MCF 10A (cell line): ENCODE measurements around the gene BCR. TPM values are rescaled to one million over a fixed set of nuclear protein-coding genes. Genes with fewer than 3 reads are reported as not detected.
A peak's percentile ranks its signal among the peaks of the same experiment; 100 is the strongest.

Source experiments
- BruUV-seq: library from RNA; stranded (reverse); fragments of 400-500 nt; replicated peaks from 2 replicates; lab custom pipeline; 2021; lab: Mats Ljungman, UMichigan
- CTCF ChIA-PET: fragments of 300-600 bp; sonication (Branson Sonifier 250); formaldehyde crosslinking; extraction: SDS; loops from one replicate; lab custom pipeline; 2021; ENCODE audit warnings: antibody characterized with exemption, inconsistent platforms; lab: Yijun Ruan, JAX
- POLR2A ChIA-PET: fragments of 300-600, 350-650 bp; sonication (Branson Sonifier 250); formaldehyde crosslinking; extraction: SDS; loops from one replicate; lab custom pipeline; 2020; ENCODE audit warnings: antibody characterized with exemption, inconsistent platforms; lab: Yijun Ruan, JAX
- DNase-seq: peaks from one replicate; pipeline ENCODE4 v3.0.0-alpha.2; 2018; ENCODE audit not compliant: unreplicated experiment
- H3K27ac Mint-ChIP-seq: one replicate; pipeline ENCODE4 v1.8.0; 2022; ENCODE audit warnings: mild to moderate bottlenecking, low read depth, mixed read lengths; ENCODE audit not compliant: unreplicated experiment
- H3K27me3 Mint-ChIP-seq: one replicate; pipeline ENCODE4 v1.8.0; 2022; ENCODE audit warnings: mixed read lengths; ENCODE audit not compliant: insufficient read depth, unreplicated experiment
- H3K36me3 Mint-ChIP-seq: one replicate; pipeline ENCODE4 v1.8.0; 2022; ENCODE audit warnings: mild to moderate bottlenecking, moderate library complexity, mixed read lengths; ENCODE audit not compliant: insufficient read depth, unreplicated experiment
- H3K4me1 Mint-ChIP-seq: one replicate; pipeline ENCODE4 v1.8.0; 2022; ENCODE audit warnings: mixed read lengths; ENCODE audit not compliant: insufficient read depth, unreplicated experiment
- H3K4me3 Mint-ChIP-seq: one replicate; pipeline ENCODE4 v1.8.0; 2022; ENCODE audit warnings: mild to moderate bottlenecking, moderate library complexity, mixed read lengths; ENCODE audit not compliant: unreplicated experiment
- H3K9me3 Mint-ChIP-seq: one replicate; pipeline ENCODE4 v1.8.0; 2022; ENCODE audit warnings: mixed read lengths; ENCODE audit not compliant: unreplicated experiment
- intact Hi-C: fragments of 100-400 bp; cut with micrococcal nuclease; formaldehyde crosslinking; loops from 2 replicates; pipeline ENCODE4 v1.14.1; 2022
- total RNA-seq: library from RNA; stranded (reverse); gene quantifications from 2 replicates; pipeline ENCODE4 v1.2.3, GENCODE V29; 2022
- TF ChIP-seq, protein P1 (sequence below): fragments of 200-600 bp; IDR thresholded peaks from one replicate; pipeline ENCODE4 v1.8.0; 2022; ENCODE audit warnings: antibody characterized with exemption, mild to moderate bottlenecking; ENCODE audit not compliant: unreplicated experiment

Gene BCR
- total RNA-seq, 1 experiment from 2014 or later, result 77.9 TPM

DNA sequence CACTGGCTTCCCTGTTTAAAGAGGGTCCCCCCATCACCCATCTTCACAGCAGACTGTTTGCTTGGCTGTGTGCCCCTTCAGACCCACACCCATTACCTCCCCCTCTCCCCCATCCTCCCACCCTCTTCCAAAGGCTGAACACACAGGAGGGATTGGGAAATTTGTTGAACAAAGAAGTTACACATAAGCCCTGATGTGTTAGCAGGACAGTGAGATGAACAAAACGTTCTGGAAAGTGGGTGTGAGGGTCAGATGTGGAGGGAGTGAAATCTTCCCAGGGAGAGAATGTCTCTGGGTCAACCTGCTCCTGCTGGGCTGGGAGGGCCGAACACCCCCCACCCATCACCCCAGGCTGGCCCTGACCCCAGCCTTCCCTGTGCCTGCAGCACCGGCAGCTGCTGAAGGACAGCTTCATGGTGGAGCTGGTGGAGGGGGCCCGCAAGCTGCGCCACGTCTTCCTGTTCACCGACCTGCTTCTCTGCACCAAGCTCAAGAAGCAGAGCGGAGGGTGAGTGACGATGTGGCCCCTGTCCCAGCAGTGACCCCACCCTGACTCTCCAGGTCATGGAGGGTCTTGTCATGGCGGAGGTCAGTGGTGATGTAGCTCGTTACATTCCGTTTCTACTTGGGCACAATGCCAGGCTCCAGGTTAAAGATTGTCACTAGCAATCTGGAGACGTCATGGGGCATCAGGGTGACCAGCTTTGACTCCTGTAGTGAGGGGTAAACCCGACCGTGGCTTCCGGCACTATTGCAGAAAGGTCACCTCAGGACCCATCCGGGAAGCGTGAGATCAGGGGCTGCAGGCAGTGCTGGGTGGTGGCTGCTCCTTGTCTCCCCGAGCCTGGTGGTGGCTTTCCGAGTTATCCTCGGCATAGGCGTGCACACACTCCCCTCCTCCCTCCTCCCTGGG lies 103.5 kb downstream of the BCR start:
- no peak overlapping the region for H3K4me3 Mint-ChIP-seq
- TF ChIP-seq, protein P1, sequence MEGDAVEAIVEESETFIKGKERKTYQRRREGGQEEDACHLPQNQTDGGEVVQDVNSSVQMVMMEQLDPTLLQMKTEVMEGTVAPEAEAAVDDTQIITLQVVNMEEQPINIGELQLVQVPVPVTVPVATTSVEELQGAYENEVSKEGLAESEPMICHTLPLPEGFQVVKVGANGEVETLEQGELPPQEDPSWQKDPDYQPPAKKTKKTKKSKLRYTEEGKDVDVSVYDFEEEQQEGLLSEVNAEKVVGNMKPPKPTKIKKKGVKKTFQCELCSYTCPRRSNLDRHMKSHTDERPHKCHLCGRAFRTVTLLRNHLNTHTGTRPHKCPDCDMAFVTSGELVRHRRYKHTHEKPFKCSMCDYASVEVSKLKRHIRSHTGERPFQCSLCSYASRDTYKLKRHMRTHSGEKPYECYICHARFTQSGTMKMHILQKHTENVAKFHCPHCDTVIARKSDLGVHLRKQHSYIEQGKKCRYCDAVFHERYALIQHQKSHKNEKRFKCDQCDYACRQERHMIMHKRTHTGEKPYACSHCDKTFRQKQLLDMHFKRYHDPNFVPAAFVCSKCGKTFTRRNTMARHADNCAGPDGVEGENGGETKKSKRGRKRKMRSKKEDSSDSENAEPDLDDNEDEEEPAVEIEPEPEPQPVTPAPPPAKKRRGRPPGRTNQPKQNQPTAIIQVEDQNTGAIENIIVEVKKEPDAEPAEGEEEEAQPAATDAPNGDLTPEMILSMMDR, result no peak
- no TSS peak for BruUV-seq
- H3K9me3 Mint-ChIP-seq, result no peaks in the 10 kb centered on the region
- POLR2A ChIA-PET, result no interaction called here
- peak overlapping the region; percentile 19 for H3K27ac Mint-ChIP-seq
- peaks cover 21% of the 10 kb centered on the region for H3K4me1 Mint-ChIP-seq
- H3K36me3 Mint-ChIP-seq, result peaks cover 28% of the 10 kb centered on the region
- DNase-seq, result no peak
- intact Hi-C loops, result no loop called here
- CTCF ChIA-PET, result interaction anchor here (0.7 to 1.4 kb wide), 2 partner anchors 105 to 702 kb away, joined by 3 to 7 read pairs; no protein-coding TSS in a partner anchor
- H3K27me3 Mint-ChIP-seq, result no peaks in the 10 kb centered on the region

GRCh38 chr22:23284504-23285033 lies 104.3 kb downstream of the BCR start:
- Mint-ChIP-seq H3K27ac (no peak overlapping the region), H3K9me3 (no peaks in the 10 kb centered on the region), H3K4me3 (no peak overlapping the region), H3K4me1 (peaks cover 14% of the 10 kb centered on the region), H3K36me3 (peaks cover 35% of the 10 kb centered on the region), H3K27me3 (no peaks in the 10 kb centered on the region)
- no peak for DNase-seq
- intact Hi-C loops, result no loop called here
- CTCF ChIA-PET, result interaction anchor here (0.6 to 1.4 kb wide), 3 partner anchors 106 to 701 kb away, joined by 3 to 7 read pairs (median 3); no protein-coding TSS in a partner anchor
- BruUV-seq, result no TSS peak
- POLR2A ChIA-PET, result interaction anchor here (0.6 kb wide), 1 partner anchor 432 kb away, joined by 4 read pairs; no protein-coding TSS in a partner anchor
- TF ChIP-seq, protein P1, result no peak

GRCh38 chr22:23285236-23285635 lies 104.9 kb downstream of the BCR start:
- TF ChIP-seq, protein P1, result no peak
- Mint-ChIP-seq H3K27me3 (no peaks in the 10 kb centered on the region), H3K9me3 (no peaks in the 10 kb centered on the region), H3K4me1 (peaks cover 16% of the 10 kb centered on the region), H3K36me3 (peaks cover 35% of the 10 kb centered on the region), H3K4me3 (no peak overlapping the region), H3K27ac (no peak overlapping the region)
- ChIA-PET POLR2A (no interaction called here), CTCF (interaction anchor here (0.6 to 1.6 kb wide), 3 partner anchors 104 to 328 kb away, joined by 3 to 4 read pairs (median 3); no protein-coding TSS in a partner anchor)
- intact Hi-C loops, result no loop called here
- DNase-seq, result no peak
- BruUV-seq, result no TSS peak

DNA sequence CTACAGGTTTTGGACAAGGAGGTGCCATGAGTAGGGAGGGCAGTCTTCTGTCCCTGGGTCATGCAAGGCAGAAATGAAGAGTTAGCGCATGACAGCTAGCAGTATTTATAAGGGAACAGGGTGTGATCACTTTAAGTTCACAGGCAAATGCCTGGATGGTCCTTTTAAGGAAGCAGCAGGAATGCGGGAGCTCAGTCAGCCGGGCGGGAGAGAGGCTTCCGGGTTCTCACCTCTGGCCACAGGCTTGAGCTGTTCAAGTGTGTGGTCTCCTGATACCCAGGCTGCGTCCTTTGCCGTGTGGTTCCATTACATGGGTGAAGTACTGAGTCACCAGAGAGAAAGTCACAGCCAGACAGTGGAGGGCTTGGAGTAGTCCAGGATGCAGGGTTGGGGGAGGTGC lies 105.4 kb downstream of the BCR start:
- TF ChIP-seq, protein P1, result no peak
- BruUV-seq, result no TSS peak
- DNase-seq, result no peak
- no peaks in the 10 kb centered on the region for H3K9me3 Mint-ChIP-seq
- no peak overlapping the region for H3K4me3 Mint-ChIP-seq
- H3K36me3 Mint-ChIP-seq, result peaks cover 38% of the 10 kb centered on the region
- no peaks in the 10 kb centered on the region for H3K27me3 Mint-ChIP-seq
- intact Hi-C loops, result no loop called here
- POLR2A ChIA-PET, result no interaction called here
- CTCF ChIA-PET, result interaction anchor here (0.6 to 2.1 kb wide), 5 partner anchors 105 to 625 kb away, joined by 3 to 22 read pairs (median 4); partner anchors contain the start of gene BCR
- H3K4me1 Mint-ChIP-seq, result peaks cover 15% of the 10 kb centered on the region
- H3K27ac Mint-ChIP-seq, result no peak overlapping the region
